ENCODE data around the gene LGALS4. TPM values are rescaled to one million over a fixed set of nuclear protein-coding genes. Genes with fewer than 3 reads are reported as not detected.
"Not testable (repeated sequence)": the region's sequence is repeated elsewhere in the genome, so short reads cannot be mapped to it uniquely, and the experiment has no call there.

LGALS4 gene
- total RNA-seq, 1 donor from 2014 or later: 0.32 TPM

DNA sequence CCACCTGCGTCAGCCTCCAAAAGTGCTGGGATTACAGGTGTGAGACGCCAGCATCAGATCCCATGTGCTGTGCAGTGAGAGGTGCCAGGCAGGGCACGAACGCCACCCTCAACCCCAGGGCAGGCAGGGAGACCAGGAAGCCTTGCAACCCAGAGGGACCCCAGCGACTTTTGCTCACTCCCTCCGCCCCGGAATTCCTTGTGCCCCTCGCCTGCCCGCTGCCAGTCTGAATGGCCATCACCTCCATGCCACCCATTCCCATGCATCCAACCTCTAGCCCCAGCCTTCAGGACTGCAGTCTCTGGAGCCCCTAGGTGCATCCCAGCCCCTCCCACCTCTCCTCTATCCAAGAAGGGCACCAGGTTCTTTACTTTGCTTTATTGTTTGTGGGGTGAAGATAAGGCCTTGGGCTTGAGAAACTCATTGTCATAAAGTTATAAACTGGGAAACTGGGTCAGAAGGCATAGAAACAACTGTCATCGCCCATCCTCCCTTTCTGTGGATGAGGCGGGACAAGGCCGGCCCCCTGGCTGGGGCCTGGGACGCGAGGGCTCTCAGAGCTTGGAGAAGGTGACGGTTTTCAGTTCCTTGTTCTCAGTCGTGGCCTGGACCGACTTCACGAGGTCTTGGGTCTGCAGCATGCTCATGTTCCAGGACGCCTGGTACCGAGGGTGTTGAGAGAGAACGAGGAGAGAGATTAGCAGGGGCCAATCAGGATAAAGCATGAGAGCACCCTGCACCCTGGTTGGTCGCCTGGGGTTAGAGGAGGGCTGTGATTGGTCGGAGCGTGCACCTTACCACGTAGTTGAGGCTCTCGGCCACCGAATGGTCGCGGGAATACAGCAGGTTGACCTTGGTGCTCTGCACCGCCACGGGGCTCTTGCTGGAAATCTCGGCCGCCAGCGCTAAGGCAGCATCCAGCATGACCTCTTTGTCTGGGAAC is 2.6 kb upstream of the LGALS4 start:
- peaks cover 3% of the 10 kb centered on the region for H3K4me1 Mint-ChIP-seq (ENCODE audit: low read depth, unreplicated experiment)

DNA sequence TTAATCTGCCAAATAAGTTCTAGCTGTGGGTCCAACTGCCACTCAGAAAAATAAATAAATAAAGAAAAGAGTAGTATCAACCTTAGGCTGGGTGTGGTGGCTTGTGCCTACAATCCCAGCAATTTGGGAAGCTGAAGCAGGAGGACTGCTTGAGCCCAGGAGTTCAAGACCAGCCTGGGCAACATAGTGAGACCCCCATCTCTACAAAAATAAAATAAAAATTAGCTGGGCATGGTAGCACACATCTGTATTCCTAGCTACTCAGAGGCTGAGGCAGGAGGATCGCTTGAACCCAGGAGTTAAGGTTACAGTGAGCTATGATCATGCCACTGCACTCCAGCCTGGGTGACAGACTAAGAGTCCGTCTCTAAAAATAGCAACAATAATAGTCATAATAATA is 1.2 kb upstream of the LGALS4 start:
- not testable (repeated sequence) for H3K4me2 ChIP-seq (ENCODE audit: low read length); H3K9me3 Mint-ChIP-seq (ENCODE audit: unreplicated experiment); H3K27ac ChIP-seq (ENCODE audit: low read depth, low read length); H3K4me3 ChIP-seq (ENCODE audit: insufficient read depth, low read depth, low read length); H3K4me3 Mint-ChIP-seq (ENCODE audit: unreplicated experiment); H3K27me3 ChIP-seq (ENCODE audit: insufficient read depth, low read length); H2AFZ ChIP-seq (ENCODE audit: low read depth, low read length); H3K27me3 Mint-ChIP-seq (ENCODE audit: low read depth, unreplicated experiment); H3K9me3 ChIP-seq (ENCODE audit: insufficient read depth, low read depth, low read length); H3K79me2 ChIP-seq (ENCODE audit: insufficient read depth, low read length); H3K27ac Mint-ChIP-seq (ENCODE audit: unreplicated experiment); H3K4me1 Mint-ChIP-seq (ENCODE audit: low read depth, unreplicated experiment); FAIRE-seq; DNase-seq (ENCODE audit: low read depth); H4K20me1 ChIP-seq (ENCODE audit: insufficient read depth, low read length); H3K36me3 ChIP-seq (ENCODE audit: insufficient read depth, low read length); H3K4me1 ChIP-seq (ENCODE audit: insufficient read depth, low read length); H3K9ac ChIP-seq (ENCODE audit: low read length)
- H3K36me3 Mint-ChIP-seq (ENCODE audit: low read depth, unreplicated experiment): peaks cover 25% of the 10 kb centered on the region

More for the DNA sequence above, 2.6 kb upstream of the LGALS4 start:
- Mint-ChIP-seq H3K27ac (ENCODE audit: unreplicated experiment) (no peak overlapping the region), H3K4me3 (ENCODE audit: unreplicated experiment) (no peak overlapping the region), H3K36me3 (ENCODE audit: low read depth, unreplicated experiment) (peaks cover 28% of the 10 kb centered on the region), H3K27me3 (ENCODE audit: low read depth, unreplicated experiment) (peaks cover 2% of the 10 kb centered on the region), H3K9me3 (ENCODE audit: unreplicated experiment) (no peaks in the 10 kb centered on the region)
- Histone ChIP-seq H3K4me1 (ENCODE audit: insufficient read depth, low read length) (no peaks in the 10 kb centered on the region), H2AFZ (ENCODE audit: low read depth, low read length) (no peak overlapping the region), H3K27ac (ENCODE audit: low read depth, low read length) (no peak overlapping the region), H3K36me3 (ENCODE audit: insufficient read depth, low read length) (no peaks in the 10 kb centered on the region), H3K9me3 (ENCODE audit: insufficient read depth, low read depth, low read length) (no peaks in the 10 kb centered on the region), H3K79me2 (ENCODE audit: insufficient read depth, low read length) (no peaks in the 10 kb centered on the region), H3K4me2 (ENCODE audit: low read length) (no peak overlapping the region), H3K4me3 (ENCODE audit: insufficient read depth, low read depth, low read length) (no peak overlapping the region), H3K9ac (ENCODE audit: low read length) (no peak overlapping the region), H4K20me1 (ENCODE audit: insufficient read depth, low read length) (no peaks in the 10 kb centered on the region), H3K27me3 (ENCODE audit: insufficient read depth, low read length) (no peaks in the 10 kb centered on the region)
- no peak for TF ChIP-seq EZH2 (IDR thresholded peaks at IDR 0.05; ENCODE audit: insufficient read depth, low read length)
- TF ChIP-seq, protein P1, sequence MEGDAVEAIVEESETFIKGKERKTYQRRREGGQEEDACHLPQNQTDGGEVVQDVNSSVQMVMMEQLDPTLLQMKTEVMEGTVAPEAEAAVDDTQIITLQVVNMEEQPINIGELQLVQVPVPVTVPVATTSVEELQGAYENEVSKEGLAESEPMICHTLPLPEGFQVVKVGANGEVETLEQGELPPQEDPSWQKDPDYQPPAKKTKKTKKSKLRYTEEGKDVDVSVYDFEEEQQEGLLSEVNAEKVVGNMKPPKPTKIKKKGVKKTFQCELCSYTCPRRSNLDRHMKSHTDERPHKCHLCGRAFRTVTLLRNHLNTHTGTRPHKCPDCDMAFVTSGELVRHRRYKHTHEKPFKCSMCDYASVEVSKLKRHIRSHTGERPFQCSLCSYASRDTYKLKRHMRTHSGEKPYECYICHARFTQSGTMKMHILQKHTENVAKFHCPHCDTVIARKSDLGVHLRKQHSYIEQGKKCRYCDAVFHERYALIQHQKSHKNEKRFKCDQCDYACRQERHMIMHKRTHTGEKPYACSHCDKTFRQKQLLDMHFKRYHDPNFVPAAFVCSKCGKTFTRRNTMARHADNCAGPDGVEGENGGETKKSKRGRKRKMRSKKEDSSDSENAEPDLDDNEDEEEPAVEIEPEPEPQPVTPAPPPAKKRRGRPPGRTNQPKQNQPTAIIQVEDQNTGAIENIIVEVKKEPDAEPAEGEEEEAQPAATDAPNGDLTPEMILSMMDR (IDR thresholded peaks at IDR 0.05; ENCODE audit: insufficient read depth, low read depth, low read length): no peak
- DNase-seq (ENCODE audit: low read depth) (no peak), FAIRE-seq (no peak)

DNA sequence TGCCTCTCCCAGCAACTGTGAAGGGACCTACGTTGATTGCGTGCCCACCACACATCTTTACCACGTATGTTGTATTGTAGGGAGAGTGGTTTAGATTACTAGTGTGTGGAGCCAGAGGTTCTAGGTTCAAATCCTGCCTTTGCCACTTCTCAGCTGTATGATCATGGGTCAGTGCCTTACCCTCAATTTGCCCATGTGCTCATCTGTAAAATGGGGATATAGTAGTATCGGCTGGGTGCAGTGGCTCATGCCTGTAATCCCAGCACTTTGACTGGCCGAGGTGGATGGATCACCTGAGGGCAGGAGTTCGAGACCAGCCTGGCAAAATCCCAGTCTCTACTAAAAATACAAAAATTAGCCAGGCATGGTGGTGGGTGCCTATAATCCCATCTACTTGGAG is 578 bp upstream of the LGALS4 start:
- Histone ChIP-seq H3K4me2 (ENCODE audit: low read length) (no peak overlapping the region), H3K27me3 (ENCODE audit: insufficient read depth, low read length) (no peaks in the 10 kb centered on the region), H2AFZ (ENCODE audit: low read depth, low read length) (no peak overlapping the region), H3K79me2 (ENCODE audit: insufficient read depth, low read length) (no peaks in the 10 kb centered on the region), H3K27ac (ENCODE audit: low read depth, low read length) (no peak overlapping the region), H3K36me3 (ENCODE audit: insufficient read depth, low read length) (no peaks in the 10 kb centered on the region), H3K9me3 (ENCODE audit: insufficient read depth, low read depth, low read length) (no peaks in the 10 kb centered on the region), H3K4me1 (ENCODE audit: insufficient read depth, low read length) (no peaks in the 10 kb centered on the region), H3K4me3 (ENCODE audit: insufficient read depth, low read depth, low read length) (no peak overlapping the region), H3K9ac (ENCODE audit: low read length) (no peak overlapping the region), H4K20me1 (ENCODE audit: insufficient read depth, low read length) (no peaks in the 10 kb centered on the region)
- Mint-ChIP-seq H3K36me3 (ENCODE audit: low read depth, unreplicated experiment) (peaks cover 24% of the 10 kb centered on the region), H3K27ac (ENCODE audit: unreplicated experiment) (no peak overlapping the region), H3K9me3 (ENCODE audit: unreplicated experiment) (no peaks in the 10 kb centered on the region), H3K4me3 (ENCODE audit: unreplicated experiment) (no peak overlapping the region), H3K4me1 (ENCODE audit: low read depth, unreplicated experiment) (no peaks in the 10 kb centered on the region), H3K27me3 (ENCODE audit: low read depth, unreplicated experiment) (peaks cover 2% of the 10 kb centered on the region)
- TF ChIP-seq EZH2 (IDR thresholded peaks at IDR 0.05; ENCODE audit: insufficient read depth, low read length): no peak
- TF ChIP-seq, protein P1 (IDR thresholded peaks at IDR 0.05; ENCODE audit: insufficient read depth, low read depth, low read length): no peak
- FAIRE-seq (no peak), DNase-seq (ENCODE audit: low read depth) (no peak)
